ENCODE results near the gene NTN5. TPM values are rescaled to one million over a fixed set of nuclear protein-coding genes. Genes with fewer than 3 reads are reported as not detected.
"Not testable (repeated sequence)": the region's sequence is repeated elsewhere in the genome, so short reads cannot be mapped to it uniquely, and the experiment has no call there.

The NTN5 gene
- total RNA-seq, 2 donors from 2014 or later: 1.9 to 2.1 TPM

GRCh38 chr19:48686088-48686487 lies 13.3 kb upstream of the NTN5 start:
- no peaks in the 10 kb centered on the region for H3K9me3 Mint-ChIP-seq
- no peak overlapping the region for H3K4me3 Mint-ChIP-seq
- no peak for ATAC-seq (replicated peaks in 1 of 2)
- H3K4me1 Mint-ChIP-seq (ENCODE audit: low read depth): peaks cover 4% of the 10 kb centered on the region
- H3K27me3 Mint-ChIP-seq (ENCODE audit: low read depth): no peaks in the 10 kb centered on the region
- no peak overlapping the region for H3K27ac Mint-ChIP-seq
- no peaks in the 10 kb centered on the region for H3K36me3 Mint-ChIP-seq (ENCODE audit: insufficient read depth in 2 of 2)
- no peak for DNase-seq

GRCh38 chr19:48685583-48685982 lies 12.8 kb upstream of the NTN5 start:
- DNase-seq (no peak), ATAC-seq (replicated peaks in 1 of 2) (no peak)
- no peaks in the 10 kb centered on the region for H3K27me3 Mint-ChIP-seq (ENCODE audit: low read depth)
- H3K27ac Mint-ChIP-seq: no peak overlapping the region
- H3K36me3 Mint-ChIP-seq (ENCODE audit: insufficient read depth in 2 of 2): no peaks in the 10 kb centered on the region
- no peaks in the 10 kb centered on the region for H3K9me3 Mint-ChIP-seq
- peaks cover 4% of the 10 kb centered on the region for H3K4me1 Mint-ChIP-seq (ENCODE audit: low read depth)
- no peak overlapping the region for H3K4me3 Mint-ChIP-seq

GRCh38 chr19:48683349-48683748 lies 10.5 kb upstream of the NTN5 start:
- H3K36me3 Mint-ChIP-seq (ENCODE audit: insufficient read depth in 2 of 2): no peaks in the 10 kb centered on the region
- H3K4me1 Mint-ChIP-seq (ENCODE audit: low read depth): peaks cover 4% of the 10 kb centered on the region
- DNase-seq (peak; percentile 30 to 43), ATAC-seq (replicated peaks in 1 of 2) (peak in 1 of 2 donors; percentile 56)
- no peaks in the 10 kb centered on the region for H3K9me3 Mint-ChIP-seq
- H3K4me3 Mint-ChIP-seq: peak overlapping the region in 1 of 2 donors; percentile 24
- no peak overlapping the region for H3K27ac Mint-ChIP-seq
- H3K27me3 Mint-ChIP-seq (ENCODE audit: low read depth): no peaks in the 10 kb centered on the region

- no peaks in the 10 kb centered on the region for H3K36me3 Mint-ChIP-seq (ENCODE audit: insufficient read depth in 2 of 2)
- H3K4me3 Mint-ChIP-seq: no peak overlapping the region
- ATAC-seq (replicated peaks in 1 of 2) (peak; percentile 52 to 63), DNase-seq (no peak)
- H3K27me3 Mint-ChIP-seq (ENCODE audit: low read depth): no peaks in the 10 kb centered on the region
- no peak overlapping the region for H3K27ac Mint-ChIP-seq
- H3K9me3 Mint-ChIP-seq: no peaks in the 10 kb centered on the region
- peaks cover 4% of the 10 kb centered on the region for H3K4me1 Mint-ChIP-seq (ENCODE audit: low read depth)
Measured at GRCh38 chr19:48681127-48681470, 8.3 kb upstream of the NTN5 start.

GRCh38 chr19:48680436-48681126 lies 7.8 kb upstream of the NTN5 start:
- H3K36me3 Mint-ChIP-seq (ENCODE audit: insufficient read depth in 2 of 2): no peaks in the 10 kb centered on the region
- H3K4me1 Mint-ChIP-seq (ENCODE audit: low read depth): peaks cover 4% of the 10 kb centered on the region
- no peak overlapping the region for H3K4me3 Mint-ChIP-seq
- ATAC-seq (replicated peaks in 1 of 2): no peak
- H3K27ac Mint-ChIP-seq: no peak overlapping the region
- no peak for DNase-seq
- no peaks in the 10 kb centered on the region for H3K27me3 Mint-ChIP-seq (ENCODE audit: low read depth)
- H3K9me3 Mint-ChIP-seq: no peaks in the 10 kb centered on the region

GRCh38 chr19:48680006-48680405 lies 7.2 kb upstream of the NTN5 start:
- H3K27ac Mint-ChIP-seq; H3K9me3 Mint-ChIP-seq; H3K4me1 Mint-ChIP-seq (ENCODE audit: low read depth); H3K27me3 Mint-ChIP-seq (ENCODE audit: low read depth); ATAC-seq (replicated peaks in 1 of 2); DNase-seq; H3K4me3 Mint-ChIP-seq; H3K36me3 Mint-ChIP-seq (ENCODE audit: insufficient read depth in 2 of 2): not testable (repeated sequence)

GRCh38 chr19:48678201-48678600 lies 5.4 kb upstream of the NTN5 start:
- H3K27ac Mint-ChIP-seq: no peak overlapping the region
- no peaks in the 10 kb centered on the region for H3K9me3 Mint-ChIP-seq
- no peaks in the 10 kb centered on the region for H3K27me3 Mint-ChIP-seq (ENCODE audit: low read depth)
- DNase-seq: no peak
- H3K4me3 Mint-ChIP-seq: no peak overlapping the region
- H3K36me3 Mint-ChIP-seq (ENCODE audit: insufficient read depth in 2 of 2): no peaks in the 10 kb centered on the region
- peaks cover 9% of the 10 kb centered on the region for H3K4me1 Mint-ChIP-seq (ENCODE audit: low read depth)
- no peak for ATAC-seq (replicated peaks in 1 of 2)

- H3K27ac Mint-ChIP-seq: no peak overlapping the region
- H3K4me3 Mint-ChIP-seq: no peak overlapping the region
- H3K27me3 Mint-ChIP-seq (ENCODE audit: low read depth): no peaks in the 10 kb centered on the region
- peaks cover 5% of the 10 kb centered on the region for H3K4me1 Mint-ChIP-seq (ENCODE audit: low read depth)
- no peak for DNase-seq
- ATAC-seq (replicated peaks in 1 of 2): no peak
- H3K36me3 Mint-ChIP-seq (ENCODE audit: insufficient read depth in 2 of 2): no peaks in the 10 kb centered on the region
- no peaks in the 10 kb centered on the region for H3K9me3 Mint-ChIP-seq
Measured at GRCh38 chr19:48676887-48677286, 4.1 kb upstream of the NTN5 start.

GRCh38 chr19:48676487-48676886 lies 3.7 kb upstream of the NTN5 start:
- no peak for DNase-seq
- Mint-ChIP-seq H3K27me3 (ENCODE audit: low read depth) (no peaks in the 10 kb centered on the region), H3K27ac (no peak overlapping the region), H3K9me3 (no peaks in the 10 kb centered on the region), H3K4me3 (no peak overlapping the region), H3K36me3 (ENCODE audit: insufficient read depth in 2 of 2) (no peaks in the 10 kb centered on the region), H3K4me1 (ENCODE audit: low read depth) (peaks cover 5% of the 10 kb centered on the region)
- no peak for ATAC-seq (replicated peaks in 1 of 2)

GRCh38 chr19:48674921-48675824 lies 2.4 kb upstream of the NTN5 start:
- Mint-ChIP-seq H3K4me1 (ENCODE audit: low read depth) (peaks cover 5% of the 10 kb centered on the region), H3K36me3 (ENCODE audit: insufficient read depth in 2 of 2) (no peaks in the 10 kb centered on the region), H3K9me3 (no peaks in the 10 kb centered on the region), H3K4me3 (no peak overlapping the region), H3K27ac (no peak overlapping the region), H3K27me3 (ENCODE audit: low read depth) (no peaks in the 10 kb centered on the region)
- ATAC-seq (replicated peaks in 1 of 2) (peak; percentile 87 to 91), DNase-seq (peak; percentile 78 to 82)

GRCh38 chr19:48674216-48674809 lies 1.5 kb upstream of the NTN5 start:
- no peak overlapping the region for H3K4me3 Mint-ChIP-seq
- H3K27ac Mint-ChIP-seq: no peak overlapping the region
- H3K36me3 Mint-ChIP-seq (ENCODE audit: insufficient read depth in 2 of 2): peaks cover 0 to 2% of the 10 kb centered on the region in 2 donors
- ATAC-seq (replicated peaks in 1 of 2): no peak
- H3K4me1 Mint-ChIP-seq (ENCODE audit: low read depth): peaks cover 5% of the 10 kb centered on the region
- DNase-seq: no peak
- peaks cover 0 to 6% of the 10 kb centered on the region in 2 donors for H3K9me3 Mint-ChIP-seq
- no peaks in the 10 kb centered on the region for H3K27me3 Mint-ChIP-seq (ENCODE audit: low read depth)

- H3K36me3 Mint-ChIP-seq (ENCODE audit: insufficient read depth in 2 of 2): peaks cover 0 to 2% of the 10 kb centered on the region in 2 donors
- H3K4me3 Mint-ChIP-seq: no peak overlapping the region
- DNase-seq (no peak), ATAC-seq (replicated peaks in 1 of 2) (no peak)
- peaks cover 0 to 6% of the 10 kb centered on the region in 2 donors for H3K9me3 Mint-ChIP-seq
- no peaks in the 10 kb centered on the region for H3K27me3 Mint-ChIP-seq (ENCODE audit: low read depth)
- H3K4me1 Mint-ChIP-seq (ENCODE audit: low read depth): peaks cover 5% of the 10 kb centered on the region
- no peak overlapping the region for H3K27ac Mint-ChIP-seq
Measured at GRCh38 chr19:48673436-48674100, 751 bp upstream of the NTN5 start.

Measured in activated T-cell treated with anti-CD3 and anti-CD28 coated beads, Interleukin-2, amount 50 U/mL, for 72 hours (primary cell).